H1 (cell line): Measurements from ENCODE around the gene IFT81. TPM values are rescaled to one million over a fixed set of nuclear protein-coding genes. Genes with fewer than 3 reads are reported as not detected.

ENCODE experiments used
- CTCF ChIA-PET: fragments of 300-600 bp; sonication (Branson Sonifier 250); formaldehyde crosslinking; loops from one replicate; lab custom pipeline; 2021; ENCODE audit not compliant: partially characterized antibody; lab: Charles Lee
- POLR2A ChIA-PET: fragments of 300-600 bp; sonication (Branson Sonifier 250); formaldehyde crosslinking; loops from one replicate; lab custom pipeline; 2021; ENCODE audit warnings: inconsistent platforms; ENCODE audit not compliant: partially characterized antibody; lab: Charles Lee
- DNase-seq, 2 experiments: peaks; one replicate each; pipeline versions ENCODE4 v3.0.0 to v3.0.0-alpha.2; 2010 to 2022; ENCODE audit warnings: low spot score in 2 of 2, low read depth in 1 of 2, mixed read lengths in 1 of 2
- FAIRE-seq: peaks from 2 replicates; lab custom pipeline; 2011; peaks lifted over from hg19 to GRCh38; lab: Jason Lieb, UNC
- H2AFZ ChIP-seq: 2 replicates; pipeline ENCODE4 v1.8.1; 2012; ENCODE audit warnings: low read length, inconsistent platforms
- H2AK5ac ChIP-seq: 2 replicates; pipeline ENCODE4 v1.6.1; 2013; ENCODE audit warnings: low read depth, low read length
- H2BK120ac ChIP-seq: replicated peaks from 2 replicates; pipeline ENCODE3; 2013; ENCODE audit warnings: low read depth, low read length, inconsistent platforms
- H2BK12ac ChIP-seq: 2 replicates; pipeline ENCODE4 v1.6.1; 2013; ENCODE audit warnings: low read depth, low read length
- H2BK15ac ChIP-seq: 2 replicates; pipeline ENCODE4 v1.6.1; 2013; ENCODE audit warnings: low read length
- H2BK20ac ChIP-seq: 2 replicates; pipeline ENCODE4 v1.6.1; 2013; ENCODE audit warnings: low read length
- H2BK5ac ChIP-seq: 2 replicates; pipeline ENCODE4 v1.6.1; 2013; ENCODE audit warnings: low read depth, low read length
- H3K14ac ChIP-seq: 2 replicates; pipeline ENCODE4 v1.6.1; 2013; ENCODE audit warnings: inconsistent platforms; ENCODE audit not compliant: insufficient read length
- H3K18ac ChIP-seq: 2 replicates; pipeline ENCODE4 v1.6.1; 2013; ENCODE audit warnings: low read length; ENCODE audit errors: extremely low read depth
- H3K23ac ChIP-seq: 2 replicates; pipeline ENCODE4 v1.6.1; 2013; ENCODE audit warnings: inconsistent platforms; ENCODE audit not compliant: insufficient read length
- H3K23me2 ChIP-seq: 2 replicates; pipeline ENCODE4 v1.6.1; 2013; ENCODE audit warnings: low read depth, low read length
- H3K27ac ChIP-seq: 2 replicates; pipeline ENCODE4 v1.6.1; 2011; ENCODE audit warnings: low read depth, low read length, inconsistent platforms
- H3K27me3 ChIP-seq, 4 experiments: replicated peaks in 1 of 4; 1 replicate in 1 of 4; 2 replicates in 3 of 4; pipeline versions ENCODE4 v1.6.1 to v1.8.1; 2011 to 2013; ENCODE audit warnings: low read length in 3 of 4, mild to moderate bottlenecking in 3 of 4, inconsistent platforms in 2 of 4, mixed read lengths in 2 of 4, moderate library complexity in 1 of 4; ENCODE audit not compliant: control insufficient read depth in 3 of 4, insufficient read depth in 3 of 4; ENCODE audit errors: extremely low read depth in 1 of 4
- H3K36me3 ChIP-seq, 4 experiments: 2 replicates each; pipeline versions ENCODE4 v1.6.1 to v1.8.1; 2011 to 2013; ENCODE audit warnings: mild to moderate bottlenecking in 4 of 4, low read length in 3 of 4, moderate library complexity in 2 of 4, control low read depth in 1 of 4, inconsistent platforms in 1 of 4; ENCODE audit not compliant: insufficient read depth in 4 of 4, control insufficient read depth in 2 of 4
- H3K4ac ChIP-seq: replicated peaks from 2 replicates; pipeline ENCODE3; 2013; ENCODE audit warnings: low read length, low read depth, mixed read lengths, inconsistent platforms; ENCODE audit not compliant: insufficient read length
- H3K4me1 ChIP-seq, 4 experiments: replicated peaks in 1 of 4; 1 replicate in 1 of 4; 2 replicates in 3 of 4; pipeline versions ENCODE4 v1.6.1 to v1.8.1; 2011 to 2013; ENCODE audit warnings: low read length in 3 of 4, inconsistent platforms in 2 of 4, mixed read lengths in 1 of 4; ENCODE audit not compliant: insufficient read depth in 4 of 4, control insufficient read depth in 3 of 4
- H3K4me2 ChIP-seq, 2 experiments: 2 replicates each; pipeline versions ENCODE4 v1.6.1 to v1.8.1; 2011 to 2013; ENCODE audit warnings: low read depth in 2 of 2, low read length in 2 of 2, control low read depth in 1 of 2, inconsistent platforms in 1 of 2, mild to moderate bottlenecking in 1 of 2; ENCODE audit not compliant: insufficient read depth in 1 of 2
- H3K4me3 ChIP-seq, 4 experiments: fragments of 200-600, 300-600 bp in 1 of 4; sonication (generic), shearing (Covaris generic), sonication (Bioruptor Twin) in 1 of 4; 2 replicates each; pipeline versions ENCODE4 v1.5.1 to v1.8.1; 2011 to 2016; ENCODE audit warnings: low read length in 4 of 4, low read depth in 3 of 4, control low read depth in 2 of 4, inconsistent platforms in 2 of 4, mild to moderate bottlenecking in 2 of 4, mixed read lengths in 1 of 4, moderate library complexity in 1 of 4; ENCODE audit not compliant: insufficient read depth in 2 of 4; ENCODE audit errors: extremely low read depth in 1 of 4
- H3K56ac ChIP-seq: replicated peaks from 2 replicates; pipeline ENCODE3; 2013; ENCODE audit warnings: low read depth, mild to moderate bottlenecking, mixed read lengths, low read length, inconsistent platforms; ENCODE audit not compliant: insufficient read length
- H3K79me1 ChIP-seq: 2 replicates; pipeline ENCODE4 v1.6.1; 2013; ENCODE audit warnings: low read depth, low read length, control low read depth
- H3K79me2 ChIP-seq, 2 experiments: 2 replicates each; pipeline versions ENCODE4 v1.6.1 to v1.8.1; 2012 to 2013; ENCODE audit warnings: low read length in 2 of 2, mild to moderate bottlenecking in 2 of 2, inconsistent platforms in 1 of 2; ENCODE audit not compliant: insufficient read depth in 2 of 2, control insufficient read depth in 1 of 2
- H3K9ac ChIP-seq, 4 experiments: replicated peaks in 1 of 4; 1 replicate in 1 of 4; 2 replicates in 3 of 4; pipeline versions ENCODE4 v1.6.1 to v1.8.1; 2011 to 2013; ENCODE audit warnings: low read depth in 3 of 4, low read length in 3 of 4, control low read depth in 2 of 4, mild to moderate bottlenecking in 2 of 4, moderate library complexity in 2 of 4, inconsistent platforms in 1 of 4; ENCODE audit errors: extremely low read depth in 1 of 4
- H3K9me3 ChIP-seq, 2 experiments: 2 replicates each; pipeline versions ENCODE4 v1.6.1 to v1.8.1; 2012 to 2013; ENCODE audit warnings: mild to moderate bottlenecking in 2 of 2, moderate library complexity in 2 of 2, control low read depth in 1 of 2, inconsistent platforms in 1 of 2, low read depth in 1 of 2, low read length in 1 of 2, mixed read lengths in 1 of 2; ENCODE audit not compliant: insufficient read depth in 2 of 2
- H4K20me1 ChIP-seq, 2 experiments: replicated peaks in 1 of 2; 2 replicates each; pipeline versions ENCODE3 to v1.8.1; 2011 to 2013; ENCODE audit warnings: inconsistent platforms in 2 of 2, low read length in 2 of 2, mild to moderate bottlenecking in 1 of 2; ENCODE audit not compliant: insufficient read depth in 2 of 2, control insufficient read depth in 1 of 2
- H4K5ac ChIP-seq: 2 replicates; pipeline ENCODE4 v1.6.1; 2013; ENCODE audit warnings: low read length, low read depth, mixed read lengths, inconsistent platforms; ENCODE audit not compliant: insufficient read length
- H4K8ac ChIP-seq: 2 replicates; pipeline ENCODE4 v1.8.0; 2013; ENCODE audit warnings: mild to moderate bottlenecking, moderate library complexity, low read length, inconsistent platforms; ENCODE audit not compliant: insufficient read depth; ENCODE audit errors: extremely low read depth
- H4K91ac ChIP-seq: replicated peaks from 2 replicates; pipeline ENCODE3; 2013; ENCODE audit warnings: low read length, mixed read lengths, inconsistent platforms; ENCODE audit not compliant: insufficient read length
- BCL11A ChIP-seq, 2 experiments: IDR thresholded peaks; one replicate each; pipeline ENCODE4 v1.6.1; 2011; ENCODE audit warnings: low read depth in 2 of 2, low read length in 2 of 2, mild to moderate bottlenecking in 2 of 2
- CEBPB ChIP-seq: IDR thresholded peaks from 2 replicates; pipeline ENCODE4 v1.6.1; 2012; ENCODE audit warnings: low read depth, low read length
- E2F6 ChIP-seq: IDR thresholded peaks from 2 replicates; pipeline ENCODE4 v1.6.1; 2012; ENCODE audit warnings: inconsistent platforms
- JUND ChIP-seq: IDR thresholded peaks from 2 replicates; pipeline ENCODE4 v1.6.1; 2011; ENCODE audit warnings: mild to moderate bottlenecking, improper control_type of control experiment, low read length
- KDM1A ChIP-seq: fragments of 200-600, 300-600 bp; sonication (generic); IDR thresholded peaks from 2 replicates; pipeline ENCODE4 v1.7.1; 2016; ENCODE audit warnings: mild to moderate bottlenecking, low read length, borderline replicate concordance
- MAFK ChIP-seq: IDR thresholded peaks from 2 replicates; pipeline ENCODE4 v1.6.1; 2012; ENCODE audit warnings: low read depth, mild to moderate bottlenecking, improper control_type of control experiment, low read length
- RBBP5 ChIP-seq: IDR thresholded peaks from 2 replicates; pipeline ENCODE4 v1.7.1; 2012; ENCODE audit warnings: low read depth, mild to moderate bottlenecking, inconsistent platforms, low read length, moderate library complexity, borderline replicate concordance
- SIN3A ChIP-seq, 2 experiments: IDR thresholded peaks in 1 of 2; conservative IDR thresholded peaks in 1 of 2; 2 replicates each; pipeline ENCODE4 v1.6.1; 2011 to 2012; ENCODE audit warnings: low read length in 2 of 2, improper control_type of control experiment in 1 of 2, low read depth in 1 of 2, mild to moderate bottlenecking in 1 of 2
- SP4 ChIP-seq: IDR thresholded peaks from 2 replicates; pipeline ENCODE4 v1.6.1; 2012; ENCODE audit warnings: low read length, inconsistent platforms
- SUZ12 ChIP-seq: fragments of 200-600 bp; sonication (generic); IDR thresholded peaks from 2 replicates; pipeline ENCODE4 v1.6.1; 2012; ENCODE audit warnings: mild to moderate bottlenecking, inconsistent platforms, low read length, moderate library complexity, mixed read lengths
- TAF1 ChIP-seq: IDR thresholded peaks from 2 replicates; pipeline ENCODE4 v1.6.1; 2011; ENCODE audit warnings: mild to moderate bottlenecking, low read depth, low read length
- TBP ChIP-seq: IDR thresholded peaks from 2 replicates; pipeline ENCODE4 v1.6.1; 2011; ENCODE audit warnings: low read depth, low read length, improper control_type of control experiment
- YY1 ChIP-seq: IDR thresholded peaks from 2 replicates; pipeline ENCODE4 v1.6.1; 2011; ENCODE audit warnings: low read depth, mild to moderate bottlenecking, low read length
- WGBS, 2 experiments: shearing (Covaris generic) in 1 of 2; methylation state at CpG; one replicate each; pipeline versions ENCODE4 v1.1.6 to v1.1.7; 2013 to 2015; ENCODE audit warnings: low lambda C conversion rate in 2 of 2, mixed read lengths in 2 of 2, inconsistent platforms in 1 of 2, low coverage in 1 of 2, missing lambda C conversion rate in 1 of 2; ENCODE audit not compliant: insufficient replicate concordance in 2 of 2, insufficient coverage in 1 of 2, insufficient read length in 1 of 2; ENCODE audit errors: extremely low coverage in 1 of 2, missing lambda C conversion rate in 1 of 2; 5-methylcytosine and 5-hydroxymethylcytosine counted together
- polyA plus RNA-seq, 7 experiments: library from polyadenylated mRNA; depleted of rRNA in 3 of 7; stranded (reverse) in 5 of 7; unstranded in 2 of 7; fragments of >200 nt in 5 of 7; fragments of 200-250 nt in 2 of 7; gene quantifications; 1 replicate in 5 of 7; 2 replicates in 1 of 7; 4 replicates in 1 of 7; pipeline versions ENCODE4 v1.2.1 to v1.2.3, GENCODE V29; 2011 to 2013; ENCODE audit warnings: missing spikeins in 2 of 7, mixed read lengths in 2 of 7
- total RNA-seq: library from RNA; stranded (reverse); fragmentation: NEBNext Ultra II Directional; extraction: Animal tissue kit (Norgen Biotek cat#: 25700); gene quantifications from 2 replicates; pipeline ENCODE4 v1.2.1, GENCODE V29; 2021

IFT81 gene
- total and polyA plus RNA-seq, 2 of the 8 experiments (the other 6 are each of a cell fraction or from before 2014, with no cell fraction given): 4.1 to 14.5 TPM

GRCh38 chr12:110256780-110257431, 132.7 kb downstream of the IFT81 start:
- Histone ChIP-seq H3K4ac (no peak overlapping the region), H4K20me1 (no peaks in the 10 kb centered on the region), H4K8ac (no peak overlapping the region), H3K27me3 (no peaks in the 10 kb centered on the region), H2BK5ac (0 out of 2 replicates have a peak overlapping the region, but pooled peaks have one; percentile 28), H2BK12ac (no peak overlapping the region), H2AK5ac (no peak overlapping the region), H4K91ac (no peak overlapping the region), H3K18ac (no peak overlapping the region), H4K5ac (no peak overlapping the region), H3K4me2 (no peak overlapping the region), H3K36me3 (no peaks in the 10 kb centered on the region), H3K14ac (no peak overlapping the region), H3K9ac (no peak overlapping the region), H3K9me3 (no peaks in the 10 kb centered on the region), H3K79me2 (no peaks in the 10 kb centered on the region), H2BK120ac (no peak overlapping the region), H3K56ac (no peak overlapping the region), H2BK20ac (no peak overlapping the region), H2AFZ (no peak overlapping the region), H3K4me3 (no peak overlapping the region), H3K4me1 (0 out of 7 replicates have a peak, but pooled peaks cover 0 to 2% (median 0%) of the 10 kb centered on the region in 4 experiments), H2BK15ac (0 out of 2 replicates have a peak overlapping the region, but pooled peaks have one; percentile 72), H3K23ac (no peak overlapping the region), H3K23me2 (no peaks in the 10 kb centered on the region), H3K79me1 (no peaks in the 10 kb centered on the region), H3K27ac (no peak overlapping the region)
- FAIRE-seq (no peak), DNase-seq (no peak)
- ChIA-PET POLR2A (interaction anchor here (1.4 kb wide), 2 partner anchors 10 to 25 kb away, joined by 3 to 4 read pairs; partner anchors contain the start of gene ATP2A2), CTCF (interaction anchor here (0.6 to 1.4 kb wide), 4 partner anchors 8 to 75 kb away, joined by 3 to 5 read pairs (median 4); no protein-coding TSS in a partner anchor)
- 85% methylated on average over 12 of the region's 12 CpGs; no CpG with 5 or more reads in 1 of the 2 experiments for WGBS, 2 experiments
- TF ChIP-seq RBBP5: no peak
- TF ChIP-seq TAF1: no peak
- no peak for TF ChIP-seq YY1
- no peak for TF ChIP-seq BCL11A (IDR thresholded peaks at IDR 0.05; ENCODE audit: low read depth in 2 of 2, low read length in 2 of 2)
- no peak for TF ChIP-seq CEBPB
- no peak for TF ChIP-seq SP4
- no peak for TF ChIP-seq SIN3A (conservative IDR thresholded peaks at IDR 0.05 in 1 of 2, IDR thresholded peaks at IDR 0.05 in 1 of 2; ENCODE audit: low read depth in 1 of 2, low read length in 2 of 2)
- no peak for TF ChIP-seq SUZ12
- no peak for TF ChIP-seq MAFK
- TF ChIP-seq KDM1A: no peak
- no peak for TF ChIP-seq JUND
- TF ChIP-seq E2F6: no peak
- no peak for TF ChIP-seq TBP
